Muscle of leg (tissue), 11 donors: ENCODE data around the gene AFG3L2. TPM values are rescaled to one million over a fixed set of nuclear protein-coding genes. Genes with fewer than 3 reads are reported as not detected.

Experiments
- DNase-seq: peaks from one replicate; pipeline ENCODE4 v3.0.0; 2013
- H3K27ac ChIP-seq: one replicate; pipeline ENCODE4 v1.5.1; 2013; ENCODE audit warnings: mild to moderate bottlenecking, low read length, control low read depth
- H3K27me3 ChIP-seq: one replicate; pipeline ENCODE4 v1.6.1; 2013; ENCODE audit warnings: low read length; ENCODE audit not compliant: control insufficient read depth, insufficient read depth
- H3K36me3 ChIP-seq: one replicate; pipeline ENCODE4 v1.6.1; 2013; ENCODE audit warnings: low read length; ENCODE audit not compliant: control insufficient read depth, insufficient read depth
- H3K4me1 ChIP-seq: one replicate; pipeline ENCODE4 v1.6.1; 2013; ENCODE audit warnings: low read length; ENCODE audit not compliant: control insufficient read depth, insufficient read depth
- H3K4me3 ChIP-seq: one replicate; pipeline ENCODE4 v1.5.1; 2013; ENCODE audit warnings: low read length, control low read depth
- H3K9me3 ChIP-seq: replicated peaks from 2 replicates; pipeline ENCODE4 v1.6.1; 2013; ENCODE audit warnings: low read depth, low read length; ENCODE audit not compliant: control insufficient read depth
- WGBS: methylation state at CpG from one replicate; pipeline ENCODE4 v1.1.5; 2013; ENCODE audit warnings: missing lambda C conversion rate; ENCODE audit not compliant: insufficient coverage; 5-methylcytosine and 5-hydroxymethylcytosine counted together
- polyA plus RNA-seq, 8 donors: library from polyadenylated mRNA; unstranded; fragments of 120-200 nt; gene quantifications; one replicate each; pipeline versions ENCODE4 v1.2.1 to v1.2.3, GENCODE V29; 2013; ENCODE audit warnings: inconsistent platforms in 1 of 8, low replicate concordance in 1 of 8; ENCODE audit not compliant: insufficient read length in 8 of 8, insufficient read depth in 1 of 8
- total RNA-seq: library from RNA; stranded (reverse); fragments of 120-200 nt; gene quantifications from one replicate; pipeline ENCODE4 v1.2.4, GENCODE V29; 2013

AFG3L2 gene
- total and polyA plus RNA-seq, 9 donors = 41.0 to 50.4 (median 43.2) TPM

DNA sequence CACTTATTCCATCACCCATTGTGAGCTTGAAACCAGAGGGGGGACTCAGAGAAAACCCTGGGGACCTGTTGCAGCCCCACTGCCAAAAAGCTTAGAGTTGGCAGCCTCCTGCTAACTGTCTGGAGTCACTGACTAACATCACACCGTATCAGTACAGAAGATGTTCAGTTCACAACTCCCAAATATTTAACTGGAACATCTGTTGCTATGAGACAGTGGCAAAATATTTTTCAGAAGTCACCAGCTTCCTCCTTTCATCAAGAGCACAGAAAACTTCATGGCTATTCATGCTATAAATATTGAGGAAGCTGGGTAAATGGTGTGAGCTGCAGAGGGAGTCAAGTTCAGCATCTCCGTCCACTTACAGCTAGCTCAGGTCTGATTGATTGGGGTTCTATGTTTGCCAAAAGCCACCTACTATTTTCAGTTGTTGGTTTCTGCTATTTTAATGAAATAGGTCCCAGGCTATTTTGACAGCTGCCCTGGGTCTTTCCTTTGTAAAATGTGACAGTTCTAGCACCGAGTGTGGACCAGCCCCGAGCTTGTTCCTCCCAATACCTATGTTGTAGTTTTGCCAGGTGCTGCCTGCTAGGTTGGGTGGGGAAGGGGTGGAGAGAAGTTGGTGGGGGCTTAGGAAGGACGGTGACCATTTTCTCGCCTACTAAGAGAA is 59.2 kb downstream of the AFG3L2 start:
- peak; percentile 91 for DNase-seq
- no peaks in the 10 kb centered on the region for H3K27me3 ChIP-seq
- 30% methylated on average over 2 of the region's 6 CpGs for WGBS
- H3K27ac ChIP-seq = peak overlapping the region; percentile 88
- H3K36me3 ChIP-seq = peaks cover 59% of the 10 kb centered on the region
- H3K4me3 ChIP-seq = no peak overlapping the region
- peaks cover 45% of the 10 kb centered on the region for H3K4me1 ChIP-seq
- no peaks in the 10 kb centered on the region for H3K9me3 ChIP-seq

DNA sequence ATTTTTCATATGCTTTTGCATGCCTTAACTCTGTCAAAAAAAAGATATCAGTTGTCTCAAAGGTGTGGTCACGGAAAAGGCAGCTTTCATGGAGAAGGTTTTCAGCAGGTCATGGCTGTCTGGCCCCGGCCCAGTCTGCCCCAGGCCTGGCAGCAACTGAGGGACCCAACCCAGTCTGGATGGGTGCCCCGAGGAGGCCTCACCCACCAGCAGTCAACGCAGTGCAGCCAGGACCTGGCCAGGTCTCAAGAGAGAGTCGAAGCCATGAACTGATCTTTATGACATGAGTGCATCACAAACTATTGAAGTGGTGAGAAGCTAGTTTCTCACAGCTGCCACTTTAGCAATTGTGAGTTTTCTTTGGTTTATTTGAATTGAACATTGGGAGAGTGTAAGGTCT is 61.1 kb downstream of the AFG3L2 start:
- no peak overlapping the region for H3K4me3 ChIP-seq
- H3K27ac ChIP-seq = peak overlapping the region; percentile 49
- 58% methylated on average over 4 of the region's 5 CpGs for WGBS
- H3K27me3 ChIP-seq = no peaks in the 10 kb centered on the region
- peaks cover 58% of the 10 kb centered on the region for H3K36me3 ChIP-seq
- no peak for DNase-seq
- H3K4me1 ChIP-seq = peaks cover 41% of the 10 kb centered on the region
- peaks cover 3% of the 10 kb centered on the region for H3K9me3 ChIP-seq

DNA sequence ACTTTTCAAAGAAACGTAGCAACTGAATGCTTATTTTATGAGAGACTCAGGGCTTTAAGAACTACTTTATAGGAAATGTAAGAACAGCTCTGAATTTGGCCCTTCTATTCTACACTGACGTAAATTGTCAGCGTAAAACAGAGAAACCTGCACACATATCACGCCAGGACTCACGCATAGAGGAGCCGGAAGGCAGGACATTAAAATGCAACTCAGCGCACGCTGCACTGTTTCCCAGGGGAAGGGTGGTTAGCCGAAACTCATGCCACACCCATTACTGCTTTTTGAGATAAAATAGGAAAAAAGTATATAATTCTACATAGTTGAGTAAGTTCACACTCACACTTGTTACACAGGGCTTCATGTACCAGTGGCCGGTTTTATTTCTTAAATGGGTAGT is 61.5 kb downstream of the AFG3L2 start:
- WGBS = no CpG with 5 or more reads among the region's 10 CpGs
- H3K27me3 ChIP-seq = no peaks in the 10 kb centered on the region
- peaks cover 3% of the 10 kb centered on the region for H3K9me3 ChIP-seq
- H3K4me1 ChIP-seq = peaks cover 42% of the 10 kb centered on the region
- DNase-seq = no peak
- peaks cover 62% of the 10 kb centered on the region for H3K36me3 ChIP-seq
- peak overlapping the region; percentile 38 for H3K27ac ChIP-seq
- H3K4me3 ChIP-seq = no peak overlapping the region

DNA sequence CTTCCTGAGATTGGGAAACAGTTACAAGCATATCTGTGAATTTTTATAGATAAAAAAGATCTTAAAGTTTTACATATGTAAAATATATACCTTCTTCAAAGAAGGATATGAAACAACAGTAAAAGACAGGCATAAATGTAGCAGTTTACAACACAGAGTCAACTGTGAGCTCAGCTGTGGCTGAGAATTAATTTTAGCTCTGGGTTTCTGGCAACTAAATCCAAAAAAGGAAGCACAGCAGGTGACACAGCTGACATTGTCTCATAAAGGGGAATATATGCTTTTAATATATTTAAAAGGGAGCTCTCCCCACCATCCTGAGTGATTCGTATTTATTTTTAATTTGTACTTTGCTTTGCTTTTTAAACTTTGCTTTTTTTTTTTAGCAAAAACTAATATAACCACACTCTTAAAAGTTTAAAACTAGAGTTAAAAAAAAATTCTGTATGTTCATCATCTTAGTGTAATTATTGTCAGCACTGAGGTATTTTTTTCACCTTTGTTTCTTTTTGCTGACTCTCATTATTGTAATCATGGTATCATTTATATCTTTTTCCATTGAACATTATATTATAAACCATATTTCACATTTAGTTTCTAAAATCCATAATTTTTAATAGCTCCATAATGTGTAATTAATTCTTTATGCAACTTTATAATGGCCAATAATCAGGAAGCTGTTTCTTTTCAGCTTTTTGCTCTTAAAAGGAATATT is 62.3 kb downstream of the AFG3L2 start:
- peak; percentile 51 for DNase-seq
- H3K27me3 ChIP-seq = no peaks in the 10 kb centered on the region
- peaks cover 67% of the 10 kb centered on the region for H3K36me3 ChIP-seq
- H3K4me1 ChIP-seq = peaks cover 47% of the 10 kb centered on the region
- peak overlapping the region; percentile 57 for H3K27ac ChIP-seq
- peaks cover 3% of the 10 kb centered on the region for H3K9me3 ChIP-seq
- no peak overlapping the region for H3K4me3 ChIP-seq
- no CpG with 5 or more reads among the region's 1 CpG for WGBS

DNA sequence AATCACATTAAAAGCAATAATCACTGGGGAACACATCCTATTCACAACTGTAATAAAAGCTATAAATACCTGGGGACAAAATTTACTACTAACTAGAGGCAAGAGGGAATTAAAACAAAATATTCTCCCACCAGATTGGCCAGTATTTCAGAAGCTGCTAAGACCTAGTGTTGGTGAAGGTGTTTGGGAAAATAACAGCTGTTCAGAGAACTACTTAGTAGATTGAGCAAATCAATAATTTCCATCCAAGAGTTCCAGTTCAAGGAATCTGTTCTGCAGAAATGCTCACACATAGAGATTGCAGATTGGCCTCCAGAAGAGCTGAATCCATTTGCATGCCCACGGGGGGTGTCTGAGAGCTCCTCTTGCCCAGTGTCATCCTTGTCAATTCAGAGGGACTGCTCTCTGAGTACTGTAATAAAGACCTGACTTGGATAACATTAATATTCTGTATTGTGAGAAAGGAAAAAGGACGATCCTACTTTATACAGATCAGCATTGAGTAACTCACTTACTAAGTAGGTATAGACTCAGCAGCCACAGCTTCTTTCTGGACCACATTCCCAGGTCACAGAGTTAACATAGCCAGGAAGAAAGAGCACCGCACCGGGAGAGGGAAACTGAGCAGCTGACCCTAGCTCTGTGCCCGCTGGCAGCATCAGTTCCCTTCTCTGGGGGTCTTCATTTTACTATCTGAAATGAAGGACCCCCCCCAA is 63.3 kb downstream of the AFG3L2 start:
- H3K4me3 ChIP-seq = no peak overlapping the region
- H3K9me3 ChIP-seq = peaks cover 3% of the 10 kb centered on the region
- no peaks in the 10 kb centered on the region for H3K27me3 ChIP-seq
- H3K36me3 ChIP-seq = peaks cover 66% of the 10 kb centered on the region
- DNase-seq = no peak
- peaks cover 53% of the 10 kb centered on the region for H3K4me1 ChIP-seq
- H3K27ac ChIP-seq = peak overlapping the region; percentile 57
- WGBS = 70% methylated on average over 2 of the region's 5 CpGs

DNA sequence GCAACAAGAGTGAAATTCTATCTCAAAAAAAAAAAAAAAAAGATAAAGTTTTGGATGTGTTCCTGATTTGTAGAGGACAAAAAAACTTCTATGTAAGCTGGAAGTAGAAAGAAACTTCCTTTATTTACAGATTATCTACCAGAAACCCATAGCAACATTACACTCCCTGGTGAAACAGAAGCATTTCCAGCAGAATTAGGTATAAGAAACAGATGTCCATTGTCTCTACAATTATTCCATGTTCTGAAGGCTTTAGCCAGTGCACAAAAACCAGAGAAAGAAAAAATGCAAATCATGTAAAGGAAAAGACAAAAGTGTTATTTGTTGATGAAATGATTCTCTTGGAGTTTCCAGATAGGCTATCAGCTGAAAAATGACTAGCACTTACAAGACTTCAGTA is 64.1 kb downstream of the AFG3L2 start:
- peaks cover 59% of the 10 kb centered on the region for H3K36me3 ChIP-seq
- H3K27ac ChIP-seq = no peak overlapping the region
- no peaks in the 10 kb centered on the region for H3K27me3 ChIP-seq
- DNase-seq = no peak
- H3K4me3 ChIP-seq = no peak overlapping the region
- H3K4me1 ChIP-seq = peaks cover 46% of the 10 kb centered on the region
- H3K9me3 ChIP-seq = peaks cover 3% of the 10 kb centered on the region

DNA sequence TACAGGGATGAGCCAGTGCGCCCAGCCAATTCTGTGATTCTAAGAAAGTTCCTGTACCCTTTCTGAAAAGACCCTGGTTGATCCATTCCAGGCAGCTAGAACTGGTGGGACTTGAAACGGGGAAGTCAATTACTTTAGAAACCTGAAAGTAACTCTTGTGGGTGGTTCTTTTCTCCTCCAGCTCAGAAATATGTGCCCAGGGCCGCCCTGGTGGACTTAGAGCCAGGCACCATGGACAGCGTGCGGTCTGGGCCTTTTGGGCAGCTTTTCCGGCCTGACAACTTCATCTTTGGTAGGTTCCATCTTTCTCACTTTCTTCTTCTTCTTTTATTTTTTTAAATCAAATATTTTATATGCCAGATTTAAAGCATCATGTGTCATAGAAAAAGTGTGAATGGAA is 66.3 kb downstream of the AFG3L2 start:
- H3K9me3 ChIP-seq = peaks cover 3% of the 10 kb centered on the region
- peaks cover 50% of the 10 kb centered on the region for H3K4me1 ChIP-seq
- H3K36me3 ChIP-seq = peaks cover 44% of the 10 kb centered on the region
- no peak for DNase-seq
- WGBS = 79% methylated on average over 2 of the region's 6 CpGs
- H3K27me3 ChIP-seq = peaks cover 2% of the 10 kb centered on the region
- H3K4me3 ChIP-seq = no peak overlapping the region
- no peak overlapping the region for H3K27ac ChIP-seq

DNA sequence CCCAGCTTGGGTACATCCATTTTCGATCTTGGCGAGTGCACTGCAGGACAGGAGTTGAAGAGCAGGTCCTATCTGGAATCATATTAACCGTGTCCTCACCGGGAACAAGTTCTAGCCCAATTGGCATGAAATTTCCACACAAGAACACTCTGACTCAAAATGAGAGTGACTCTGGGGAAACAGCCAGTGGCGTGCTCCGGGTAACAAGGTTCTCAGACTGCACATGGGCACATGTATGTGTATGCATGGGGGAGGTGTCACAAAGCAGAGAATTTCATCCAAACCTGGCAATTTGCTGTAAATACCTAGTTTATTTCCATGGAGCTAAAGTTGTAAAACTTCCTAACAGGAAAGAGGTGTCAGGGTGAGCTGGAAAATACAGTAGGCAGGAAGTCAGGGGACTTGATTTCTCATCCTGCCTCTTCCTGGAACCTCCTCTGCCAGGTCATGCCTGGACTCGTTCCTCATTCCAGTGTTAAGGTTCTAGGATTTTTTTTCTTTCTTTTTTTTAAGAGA is 67.3 kb downstream of the AFG3L2 start:
- peaks cover 45% of the 10 kb centered on the region for H3K4me1 ChIP-seq
- peak overlapping the region; percentile 83 for H3K4me3 ChIP-seq
- 55% methylated on average over 4 of the region's 7 CpGs for WGBS
- peaks cover 3% of the 10 kb centered on the region for H3K9me3 ChIP-seq
- H3K27ac ChIP-seq = peak overlapping the region; percentile 96
- DNase-seq = no peak
- peaks cover 38% of the 10 kb centered on the region for H3K36me3 ChIP-seq
- H3K27me3 ChIP-seq = peaks cover 2% of the 10 kb centered on the region

DNA sequence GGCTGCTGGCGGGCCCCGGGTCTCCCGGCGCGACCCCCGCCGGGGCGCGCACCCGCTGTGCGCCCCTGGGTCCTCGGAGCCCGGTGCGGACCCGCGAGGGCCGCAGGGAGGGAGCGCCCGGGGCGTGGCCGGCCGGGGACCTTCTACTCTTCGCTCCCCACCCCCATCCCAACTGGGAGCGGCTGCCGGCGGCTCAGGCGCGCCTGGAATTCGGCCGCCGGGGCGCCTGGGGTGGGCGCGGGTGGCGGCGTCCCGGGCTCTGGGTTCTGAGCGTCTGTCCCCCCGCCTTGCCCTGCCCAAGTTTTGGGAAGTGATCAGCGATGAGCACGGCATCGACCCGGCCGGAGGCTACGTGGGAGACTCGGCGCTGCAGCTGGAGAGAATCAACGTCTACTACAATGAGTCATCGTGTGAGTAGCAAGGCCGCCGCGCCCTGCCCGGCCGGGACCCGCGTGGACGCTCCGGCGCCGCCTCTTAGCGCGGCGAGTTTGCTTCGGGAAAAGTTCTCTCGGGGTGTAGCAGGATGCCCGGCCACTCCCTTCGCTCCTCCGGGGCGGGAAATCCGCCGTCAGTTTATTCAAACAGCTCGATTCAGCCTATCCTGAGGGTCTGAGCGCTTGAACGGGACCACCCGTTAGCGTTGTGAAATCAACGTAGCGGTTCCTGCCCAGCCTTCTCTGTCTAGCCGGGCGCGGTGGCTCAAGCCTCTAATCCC is 68.5 kb downstream of the AFG3L2 start:
- peaks cover 31% of the 10 kb centered on the region for H3K36me3 ChIP-seq
- DNase-seq = peak; percentile 89
- H3K4me1 ChIP-seq = peaks cover 34% of the 10 kb centered on the region
- under 1% methylated on average over 81 of the region's 81 CpGs for WGBS
- peaks cover 3% of the 10 kb centered on the region for H3K9me3 ChIP-seq
- H3K27ac ChIP-seq = peak overlapping the region; percentile 96
- H3K4me3 ChIP-seq = peak overlapping the region; percentile 83
- peaks cover 2% of the 10 kb centered on the region for H3K27me3 ChIP-seq
